GOT3 (cell line): ENCODE measurements around the gene RRP9.

Experiments used
- DNase-seq: peaks from one replicate; lab custom pipeline; 2025; ENCODE audit warnings: mixed read lengths; lab: John Stamatoyannopoulos, UW

RRP9 gene

DNA sequence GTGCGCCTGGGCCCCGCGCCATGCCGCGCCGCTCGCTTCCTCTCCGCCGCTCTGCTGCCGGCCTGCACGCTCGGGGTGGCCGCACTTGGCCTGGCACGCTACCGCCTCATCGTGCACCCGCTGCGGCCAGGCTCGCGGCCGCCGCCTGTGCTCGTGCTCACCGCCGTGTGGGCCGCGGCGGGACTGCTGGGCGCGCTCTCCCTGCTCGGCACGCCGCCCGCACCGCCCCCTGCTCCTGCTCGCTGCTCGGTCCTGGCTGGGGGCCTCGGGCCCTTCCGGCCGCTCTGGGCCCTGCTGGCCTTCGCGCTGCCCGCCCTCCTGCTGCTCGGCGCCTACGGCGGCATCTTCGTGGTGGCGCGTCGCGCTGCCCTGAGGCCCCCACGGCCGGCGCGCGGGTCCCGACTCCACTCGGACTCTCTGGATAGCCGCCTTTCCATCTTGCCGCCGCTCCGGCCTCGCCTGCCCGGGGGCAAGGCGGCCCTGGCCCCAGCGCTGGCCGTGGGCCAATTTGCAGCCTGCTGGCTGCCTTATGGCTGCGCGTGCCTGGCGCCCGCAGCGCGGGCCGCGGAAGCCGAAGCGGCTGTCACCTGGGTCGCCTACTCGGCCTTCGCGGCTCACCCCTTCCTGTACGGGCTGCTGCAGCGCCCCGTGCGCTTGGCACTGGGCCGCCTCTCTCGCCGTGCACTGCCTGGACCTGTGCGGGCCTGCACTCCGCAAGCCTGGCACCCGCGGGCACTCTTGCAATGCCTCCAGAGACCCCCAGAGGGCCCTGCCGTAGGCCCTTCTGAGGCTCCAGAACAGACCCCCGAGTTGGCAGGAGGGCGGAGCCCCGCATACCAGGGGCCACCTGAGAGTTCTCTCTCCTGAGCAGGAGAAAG is 14.4 kb upstream of the RRP9 start:
- DNase-seq, result no peak

DNA sequence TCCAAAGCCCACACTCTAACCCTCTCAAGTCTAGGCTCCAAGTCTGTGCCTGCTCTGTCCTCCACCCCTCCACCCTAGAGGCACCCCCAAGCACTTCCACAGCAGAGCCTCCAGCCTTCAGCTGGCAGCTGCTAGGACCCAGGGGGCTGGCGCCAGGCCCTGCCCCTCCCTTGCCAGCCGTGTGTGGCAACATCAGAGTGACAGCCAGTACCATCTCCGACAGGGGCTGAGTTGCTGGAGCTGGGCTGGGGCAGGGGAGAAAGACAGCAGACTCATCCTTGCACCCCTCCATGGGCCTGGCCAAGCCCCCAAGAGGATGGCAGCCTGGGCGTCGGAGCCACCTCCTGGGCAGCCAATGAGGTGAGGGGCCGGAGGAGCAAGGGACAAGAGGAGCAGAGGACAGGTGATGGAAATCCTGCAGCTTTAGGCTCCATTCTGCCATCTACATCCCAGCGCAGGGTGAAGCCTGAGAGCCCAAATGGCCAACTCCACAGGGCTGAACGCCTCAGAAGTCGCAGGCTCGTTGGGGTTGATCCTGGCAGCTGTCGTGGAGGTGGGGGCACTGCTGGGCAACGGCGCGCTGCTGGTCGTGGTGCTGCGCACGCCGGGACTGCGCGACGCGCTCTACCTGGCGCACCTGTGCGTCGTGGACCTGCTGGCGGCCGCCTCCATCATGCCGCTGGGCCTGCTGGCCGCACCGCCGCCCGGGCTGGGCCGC is 13.6 kb upstream of the RRP9 start, which contains the start of gene GPR62:
TSS of gene GPR62 (plus strand) at position 207 of the 718 bp plus-strand sequence. CDS start at position 479, 272 bp downstream.
- DNase-seq, result no peak

DNA sequence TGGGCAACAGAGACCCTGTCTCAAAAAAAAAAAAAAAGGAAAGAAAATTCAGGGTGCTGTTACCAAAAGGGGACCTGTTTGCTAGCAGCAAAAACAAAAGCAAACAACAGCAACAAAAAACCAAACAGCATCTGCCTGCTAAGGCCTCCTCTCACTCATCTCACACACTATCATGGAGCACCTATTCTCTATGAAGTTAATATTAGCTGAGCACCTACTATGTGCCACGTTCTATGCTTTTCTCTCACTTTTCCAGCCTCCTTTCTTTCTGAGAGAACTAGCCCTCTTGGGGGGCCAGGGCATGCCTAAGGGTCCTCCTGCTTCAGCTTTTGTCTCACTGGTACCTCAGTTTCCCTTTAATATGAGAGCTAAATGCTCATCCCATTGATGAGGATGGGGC is 13.0 kb upstream of the RRP9 start:
- DNase-seq, result no peak

DNA sequence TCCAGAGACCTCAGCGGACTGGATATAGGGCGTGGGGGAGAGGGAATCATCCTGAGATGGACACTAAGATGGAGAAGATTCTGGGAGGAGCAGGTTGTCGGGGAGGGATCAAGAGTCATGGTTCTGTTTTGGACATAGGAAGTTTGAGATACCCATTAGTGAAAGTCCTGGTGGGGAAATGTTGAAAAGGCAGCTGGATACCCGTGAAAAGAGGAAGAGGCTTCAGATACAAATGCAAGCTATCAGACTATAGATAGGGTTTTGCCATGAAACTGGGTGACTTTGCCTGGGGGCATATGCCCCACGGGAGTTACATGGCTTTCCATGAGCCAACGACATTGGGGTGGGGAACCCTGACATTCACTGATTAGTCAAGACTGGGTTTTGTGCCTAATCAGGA is 12.4 kb upstream of the RRP9 start:
- DNase-seq, result no peak

DNA sequence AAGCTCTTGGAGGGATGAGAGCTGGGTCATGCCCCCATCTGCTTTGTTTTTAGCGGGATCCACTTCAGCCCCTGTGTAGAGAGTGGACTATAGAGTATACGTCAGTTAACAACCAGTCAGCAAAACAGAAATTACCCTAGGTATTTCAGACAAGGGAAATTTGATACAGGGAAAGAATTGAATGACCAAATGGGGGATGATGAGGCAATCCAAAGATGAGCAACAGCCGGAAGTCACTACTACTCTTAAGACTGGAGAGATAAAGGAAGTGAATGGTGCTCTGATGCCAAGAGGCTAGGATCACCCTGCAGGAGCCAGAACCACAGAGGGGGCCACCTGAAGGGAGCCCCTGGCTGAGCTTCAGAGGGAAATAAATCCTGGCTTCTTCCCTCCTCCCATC is 11.7 kb upstream of the RRP9 start:
- no peak for DNase-seq

DNA sequence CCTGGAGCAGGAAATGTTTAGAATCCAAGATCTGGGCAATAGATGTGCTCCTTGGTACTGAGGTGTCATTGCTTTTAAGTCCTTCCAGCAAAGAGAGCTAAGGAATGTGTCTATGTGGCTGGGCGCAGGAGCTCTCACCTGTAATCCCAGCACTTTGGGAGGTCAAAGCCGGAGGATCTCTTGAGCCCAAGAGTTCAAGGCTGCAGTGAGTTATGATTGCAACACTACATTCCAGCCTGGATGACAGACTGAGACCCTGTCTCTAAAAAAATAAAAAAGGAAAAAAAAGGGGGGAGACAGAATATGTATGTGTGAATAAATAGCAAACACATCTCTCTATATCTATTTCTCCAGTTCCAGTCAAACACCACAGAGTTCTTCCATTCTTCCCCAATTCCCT is 9.2 kb upstream of the RRP9 start:
- no peak for DNase-seq

DNA sequence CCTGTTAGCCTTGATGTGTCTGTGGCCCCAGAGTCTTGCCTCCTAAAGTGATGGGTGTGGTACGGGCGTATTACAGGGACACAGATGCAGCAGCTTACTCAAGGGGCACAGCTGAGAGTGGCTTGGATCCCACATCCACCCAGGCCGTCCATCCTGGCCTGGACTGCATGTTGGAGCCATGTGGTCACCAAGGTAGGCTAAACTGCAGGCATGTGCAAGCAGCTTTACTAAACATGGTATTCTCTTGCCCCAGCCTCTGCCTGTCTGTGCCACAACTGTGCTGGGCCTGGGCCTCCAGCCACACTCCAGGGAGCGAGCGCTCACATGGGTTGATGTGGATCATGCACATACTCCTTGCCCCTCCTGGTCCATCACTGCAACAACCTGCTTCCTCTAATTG is 7.4 kb upstream of the RRP9 start:
- no peak for DNase-seq

DNA sequence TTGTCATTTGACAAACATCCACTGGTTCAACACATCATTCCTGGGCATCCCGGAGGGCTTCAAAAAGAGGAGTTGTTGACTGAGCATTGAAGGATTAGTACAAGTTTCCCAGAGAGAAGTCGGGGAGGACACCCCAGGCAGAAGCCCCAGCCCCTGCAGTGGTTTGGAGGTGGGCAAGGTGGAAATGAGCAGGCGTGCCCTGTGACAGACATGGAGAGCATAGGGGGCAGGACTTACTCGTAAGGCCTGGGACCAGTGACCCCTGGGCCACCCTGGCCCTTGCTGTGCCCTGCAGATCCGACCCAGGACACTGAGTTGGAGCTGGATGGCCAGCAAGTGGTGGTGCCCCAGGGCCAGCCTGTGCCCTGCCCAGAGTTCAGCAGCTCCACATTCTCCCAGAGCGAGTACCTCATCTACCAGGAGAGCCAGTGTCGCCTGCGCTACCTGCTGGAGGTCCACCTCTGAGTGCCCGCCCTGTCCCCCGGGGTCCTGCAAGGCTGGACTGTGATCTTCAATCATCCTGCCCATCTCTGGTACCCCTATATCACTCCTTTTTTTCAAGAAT is 6.4 kb upstream of the RRP9 start:
- no peak for DNase-seq

DNA sequence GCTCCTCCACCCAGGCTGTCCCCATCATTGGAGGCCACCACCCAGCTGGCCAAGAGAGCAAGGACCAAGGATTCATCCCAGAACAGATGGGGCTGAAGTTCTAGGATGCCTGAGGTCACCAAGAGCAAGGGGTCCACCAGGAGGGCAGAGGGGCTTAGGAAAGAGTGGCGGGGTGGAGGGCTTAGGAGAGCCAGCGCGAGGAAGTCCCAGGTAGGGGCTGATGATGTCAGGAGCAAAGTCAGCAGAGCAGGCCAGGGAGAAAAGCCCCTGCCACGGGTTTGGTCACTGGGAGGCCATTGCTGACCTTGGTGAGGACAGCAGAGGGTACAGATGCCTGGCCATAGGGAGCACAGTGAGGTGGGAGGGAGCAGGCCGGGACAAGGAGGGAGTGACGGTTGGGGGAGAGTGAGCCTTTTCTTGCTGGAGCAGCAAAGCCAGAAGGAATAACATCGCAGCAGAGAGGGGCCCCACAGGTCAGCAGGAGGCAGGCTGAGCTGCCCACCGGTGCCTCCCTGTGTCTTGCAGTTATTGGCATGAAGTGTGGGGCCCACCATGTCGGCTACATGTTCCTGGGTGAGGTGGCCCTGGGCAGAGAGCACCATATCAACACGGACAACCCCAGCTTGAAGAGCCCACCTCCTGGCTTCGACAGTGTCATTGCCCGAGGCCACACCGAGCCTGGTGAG is 5.7 kb upstream of the RRP9 start:
- no peak for DNase-seq

DNA sequence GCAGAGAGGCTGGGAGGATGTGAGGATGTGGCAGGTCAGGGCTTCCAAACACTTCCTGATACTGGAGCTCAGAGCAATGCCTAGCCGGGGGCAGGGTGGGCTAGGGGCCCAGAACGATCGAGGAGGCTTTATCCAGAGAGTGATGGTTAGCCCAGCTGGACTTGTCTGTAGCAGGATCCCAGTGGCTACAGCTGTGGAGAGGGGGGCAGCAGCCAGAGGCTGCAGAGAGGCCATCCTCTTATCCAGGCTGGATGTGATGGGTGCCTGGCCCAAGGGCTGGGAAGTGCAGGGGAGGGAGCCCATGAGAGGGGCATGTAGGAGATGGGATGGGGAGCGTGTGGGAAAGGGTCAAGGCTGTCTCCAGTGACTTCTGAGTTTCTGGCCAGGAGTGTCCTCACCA is 5.1 kb upstream of the RRP9 start:
- no peak for DNase-seq

DNA sequence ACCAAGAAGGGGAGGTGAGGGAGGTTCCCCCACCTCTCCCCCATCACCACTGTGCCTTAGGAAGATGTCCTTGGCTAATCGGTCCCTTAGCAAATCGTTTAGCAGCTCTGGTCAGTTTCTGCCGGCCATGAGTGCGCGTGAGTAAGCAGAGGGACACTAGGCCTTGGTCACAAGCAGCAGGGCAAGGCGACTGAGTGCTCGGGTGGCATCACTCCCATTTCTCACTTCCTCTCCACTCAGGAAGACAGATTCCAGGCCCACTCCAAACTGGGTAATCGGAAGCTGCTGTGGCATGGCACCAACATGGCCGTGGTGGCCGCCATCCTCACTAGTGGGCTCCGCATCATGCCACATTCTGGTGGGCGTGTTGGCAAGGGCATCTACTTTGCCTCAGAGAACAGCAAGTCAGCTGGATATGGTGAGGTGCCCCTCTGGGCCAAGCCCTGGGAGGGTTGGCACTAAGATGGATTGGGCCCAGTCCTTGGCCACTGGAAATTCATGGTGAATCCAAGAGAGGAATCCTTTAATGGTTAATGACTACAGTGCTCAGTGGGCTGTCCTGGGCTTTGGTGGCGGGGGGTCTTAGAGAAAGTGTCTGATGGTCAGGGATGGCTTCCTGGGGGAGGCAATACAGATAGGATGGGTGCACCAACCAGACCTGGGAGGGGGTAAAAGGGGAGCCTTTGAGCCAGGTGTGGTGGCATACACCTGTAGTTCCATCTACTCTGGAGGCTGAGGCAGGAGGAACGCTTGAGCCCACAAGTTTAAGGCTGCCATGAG is 4.4 kb upstream of the RRP9 start:
- DNase-seq, result no peak

DNA sequence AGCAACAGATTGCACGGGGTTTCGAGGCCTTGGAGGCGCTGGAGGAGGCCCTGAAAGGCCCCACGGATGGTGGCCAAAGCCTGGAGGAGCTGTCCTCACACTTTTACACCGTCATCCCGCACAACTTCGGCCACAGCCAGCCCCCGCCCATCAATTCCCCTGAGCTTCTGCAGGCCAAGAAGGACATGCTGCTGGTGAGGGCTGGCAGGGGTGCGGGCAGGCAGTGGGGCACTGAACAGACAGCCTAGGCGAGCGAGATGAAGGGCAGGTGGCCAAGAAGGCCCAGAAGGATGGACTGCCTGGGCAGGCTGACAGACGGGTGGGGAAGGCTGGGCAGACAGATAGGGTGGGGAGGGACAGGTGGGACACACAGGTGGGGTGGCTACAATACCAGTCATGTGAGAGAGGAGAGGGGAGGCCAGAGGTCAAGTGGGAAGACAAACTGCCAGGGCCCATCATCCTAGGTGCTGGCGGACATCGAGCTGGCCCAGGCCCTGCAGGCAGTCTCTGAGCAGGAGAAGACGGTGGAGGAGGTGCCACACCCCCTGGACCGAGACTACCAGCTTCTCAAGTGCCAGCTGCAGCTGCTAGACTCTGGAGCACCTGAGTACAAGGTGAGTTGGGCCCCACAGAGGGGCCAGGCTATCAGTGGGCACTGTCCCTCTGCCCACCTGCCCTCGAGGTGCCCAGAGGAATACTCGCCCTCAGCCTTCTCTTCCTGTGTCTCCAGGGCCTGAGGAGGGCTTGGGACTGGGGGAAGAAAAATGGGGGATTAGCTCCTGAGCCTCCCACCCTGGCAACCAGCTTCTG is 3.5 kb upstream of the RRP9 start:
- DNase-seq, result no peak

DNA sequence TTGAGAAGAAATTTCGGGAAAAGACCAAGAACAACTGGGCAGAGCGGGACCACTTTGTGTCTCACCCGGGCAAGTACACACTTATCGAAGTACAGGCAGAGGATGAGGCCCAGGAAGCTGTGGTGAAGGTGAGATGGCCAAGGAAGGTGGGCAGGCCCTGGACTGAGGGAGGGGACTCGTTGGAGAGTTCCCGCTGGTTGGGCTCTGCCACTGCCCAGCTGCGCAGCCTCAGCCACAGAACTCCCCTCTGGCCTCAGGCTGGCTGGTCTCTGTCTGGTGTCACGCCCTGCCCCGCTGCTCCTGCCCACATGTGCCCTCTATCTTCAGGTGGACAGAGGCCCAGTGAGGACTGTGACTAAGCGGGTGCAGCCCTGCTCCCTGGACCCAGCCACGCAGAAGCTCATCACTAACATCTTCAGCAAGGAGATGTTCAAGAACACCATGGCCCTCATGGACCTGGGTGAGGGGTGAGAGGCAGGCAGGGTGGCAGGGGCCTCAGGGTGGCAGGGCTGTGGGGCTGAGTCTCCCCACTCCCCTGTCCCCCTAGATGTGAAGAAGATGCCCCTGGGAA is 2.8 kb upstream of the RRP9 start:
- DNase-seq, result no peak

DNA sequence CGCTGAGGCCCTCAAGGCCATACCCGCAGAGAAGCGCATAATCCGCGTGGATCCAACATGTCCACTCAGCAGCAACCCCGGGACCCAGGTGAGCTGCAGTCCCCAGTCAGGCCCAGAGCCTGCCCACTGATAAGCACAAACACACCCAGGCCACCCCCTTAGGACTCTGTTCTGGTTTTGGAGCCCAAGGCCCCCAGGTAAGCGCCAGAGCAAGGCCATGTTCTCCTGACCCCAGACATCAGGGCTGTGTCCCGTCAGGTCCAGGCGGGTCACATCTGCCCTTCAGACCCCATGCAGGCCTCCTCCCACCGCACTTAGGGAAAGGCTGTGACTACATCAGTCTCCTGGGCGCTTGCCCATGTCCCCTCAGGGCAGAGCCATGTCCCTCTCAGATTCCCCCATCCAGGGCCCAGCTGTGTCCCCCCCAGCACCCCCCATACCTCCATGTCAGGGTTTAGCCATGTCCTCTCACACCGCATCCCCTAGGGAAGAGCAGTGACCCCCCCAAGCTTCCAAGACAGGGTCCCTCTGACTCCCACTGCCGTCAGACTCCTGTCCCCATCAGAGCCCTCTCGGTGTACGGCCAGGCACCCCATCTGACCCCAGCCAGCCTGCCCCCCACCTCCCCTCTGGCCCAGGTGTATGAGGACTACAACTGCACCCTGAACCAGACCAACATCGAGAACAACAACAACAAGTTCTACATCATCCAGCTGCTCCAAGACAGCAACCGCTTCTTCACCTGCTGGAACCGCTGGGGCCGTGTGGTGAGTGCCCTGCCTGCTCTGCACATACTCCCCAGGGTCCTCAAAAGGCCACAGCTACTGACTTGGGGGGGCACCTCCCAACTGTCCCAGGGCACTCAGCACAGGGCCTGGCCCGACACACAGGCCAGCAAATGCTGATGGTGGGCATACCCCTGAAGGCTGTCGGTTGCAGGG is 2.0 kb upstream of the RRP9 start:
- no peak for DNase-seq

DNA sequence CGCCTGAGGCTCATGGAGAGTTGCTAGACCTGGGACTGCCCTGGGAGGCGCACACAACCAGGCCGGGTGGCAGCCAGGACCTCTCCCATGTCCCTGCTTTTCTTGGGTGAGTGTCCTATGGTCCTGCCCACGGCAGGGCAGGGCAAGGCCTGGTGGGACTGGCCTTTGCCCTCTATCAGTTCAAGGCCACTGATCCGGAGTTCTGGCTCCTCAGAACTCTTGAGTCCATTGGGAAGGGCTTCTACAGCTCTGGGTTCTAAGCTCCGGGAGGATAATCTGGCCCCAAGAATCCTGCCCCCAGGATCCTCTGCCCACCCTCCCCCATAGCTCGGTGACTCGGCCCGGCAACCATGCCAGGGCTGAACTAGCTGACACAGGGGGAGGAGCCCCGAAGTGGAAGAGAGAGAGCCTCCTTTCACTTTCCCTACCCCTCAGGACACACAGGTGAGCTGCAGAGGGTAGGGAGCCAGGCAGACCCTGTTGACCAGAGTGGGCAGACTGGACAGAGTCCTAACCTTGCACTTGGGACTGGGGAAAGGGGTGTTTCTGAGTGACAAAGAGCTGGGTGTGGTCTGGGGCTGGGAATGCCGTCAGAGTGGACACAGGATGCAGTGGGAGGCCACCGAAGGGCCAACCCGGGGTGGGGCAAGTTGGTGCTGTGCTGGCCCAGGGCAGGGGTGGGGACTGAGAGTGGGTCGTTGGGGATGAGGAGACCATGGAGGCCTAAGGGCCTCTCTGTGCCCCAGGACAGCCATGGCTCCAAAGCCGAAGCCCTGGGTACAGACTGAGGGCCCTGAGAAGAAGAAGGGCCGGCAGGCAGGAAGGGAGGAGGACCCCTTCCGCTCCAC is 1.1 kb upstream of the RRP9 start:
- no peak for DNase-seq

DNA sequence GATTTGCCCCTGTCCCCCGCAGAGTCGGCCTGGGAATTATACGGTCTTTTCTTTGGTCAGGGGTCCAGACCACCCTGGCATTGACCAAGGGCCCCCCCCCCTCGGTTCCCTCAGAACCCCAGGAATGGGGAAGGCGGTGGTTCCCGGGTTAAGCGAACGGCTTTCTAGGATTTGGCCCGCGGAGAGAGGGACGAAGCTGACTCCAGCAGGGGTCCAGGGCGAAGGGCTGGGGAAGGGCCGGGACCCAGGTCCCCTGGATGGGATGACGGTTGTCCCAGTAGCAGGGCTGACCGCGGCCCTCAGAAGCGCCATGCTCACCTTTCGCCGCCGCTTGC is 274 bp downstream of the RRP9 start:
- DNase-seq, result no peak

DNA sequence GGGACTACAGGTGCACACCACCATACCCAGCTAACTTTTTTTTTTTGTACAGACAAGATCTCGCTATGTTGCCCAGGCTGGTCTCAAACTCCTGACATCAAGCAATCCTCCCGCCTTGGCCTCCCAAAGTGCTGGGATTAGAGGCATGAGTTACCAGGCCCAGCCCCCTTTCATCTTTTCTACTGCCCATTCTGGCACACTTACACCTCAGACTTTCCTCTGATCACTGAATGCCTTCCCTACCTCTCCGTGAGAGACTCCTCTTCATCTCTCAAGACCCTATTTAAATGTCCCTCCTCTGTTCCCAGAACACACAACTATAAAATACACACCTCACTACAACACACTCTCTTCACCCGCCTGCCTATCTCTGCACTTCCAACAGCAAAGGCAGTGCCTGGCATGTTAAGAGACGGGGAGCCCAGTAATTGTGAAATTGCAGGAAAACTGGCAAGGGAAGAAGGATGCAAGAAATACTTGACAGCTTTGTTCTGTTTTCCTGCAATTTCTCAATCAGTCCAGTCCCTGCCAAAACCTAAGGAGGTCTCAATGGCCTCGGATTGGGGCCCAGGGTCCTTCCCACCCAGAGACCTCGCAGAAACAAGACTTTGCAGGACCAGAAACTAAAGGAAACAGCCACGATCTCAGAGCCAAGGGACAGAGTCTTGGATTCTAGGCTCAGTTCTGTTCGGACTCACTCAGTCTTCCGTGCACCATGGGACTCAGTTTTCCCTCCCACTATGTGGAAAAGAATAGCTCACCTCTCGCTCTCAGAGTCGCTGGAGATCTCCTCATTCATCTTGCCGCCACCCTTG is 849 bp downstream of the RRP9 start:
- no peak for DNase-seq
